Esophagus squamous epithelium (tissue), 4 donors: Measurements from ENCODE around the gene DNMT3L.

Experiments used
- CTCF ChIP-seq, 6 experiments: fragments of 450-650 bp in 4 of 6; fragments of 200-600 bp in 2 of 6; sonication (generic) in 2 of 6; IDR thresholded peaks; one replicate each; pipeline ENCODE4 v1.5.1; 2016 to 2019; ENCODE audit warnings: antibody characterized with exemption in 6 of 6, mild to moderate bottlenecking in 4 of 6, moderate library complexity in 4 of 6
- POLR2A ChIP-seq, 4 donors: fragments of 450-650 bp; IDR thresholded peaks; one replicate each; pipeline ENCODE4 v1.6.1; 2017; ENCODE audit warnings: antibody characterized with exemption in 4 of 4, mild to moderate bottlenecking in 4 of 4, moderate library complexity in 3 of 4

- TF ChIP-seq POLR2A (IDR thresholded peaks at IDR 0.05), result no peak
- no peak for TF ChIP-seq CTCF (IDR thresholded peaks at IDR 0.05)
Observed at GRCh38 chr21:44255511-44255981, 6.2 kb downstream of the DNMT3L start.
